Gastrocnemius medialis (tissue), 4 donors: ENCODE measurements around the gene ATF7IP2. TPM values are rescaled to one million over a fixed set of nuclear protein-coding genes. Genes with fewer than 3 reads are reported as not detected.
A peak's percentile ranks its signal among the peaks of the same experiment; 100 is the strongest.

Experiments
- ATAC-seq, 2 donors: fragments of 150-250 bp; one replicate each; pipeline ENCODE4 v1.9.1; 2016
- DNase-seq, 2 donors: peaks; one replicate each; pipeline ENCODE4 v3.0.0-alpha.2; 2019
- H3K27ac ChIP-seq, 4 donors: fragments of 200-600 bp; sonication (generic); 1 replicate in 1 of 4; 2 replicates in 3 of 4; pipeline ENCODE4 v1.5.1; 2016 to 2018; ENCODE audit warnings: mild to moderate bottlenecking in 2 of 4, moderate library complexity in 1 of 4
- H3K27me3 ChIP-seq, 3 donors: fragments of 200-600 bp; sonication (generic) in 2 of 3; 1 replicate in 1 of 3; 2 replicates in 2 of 3; pipeline versions ENCODE4 v1.5.1 to v1.6.0; 2016 to 2019; ENCODE audit warnings: mild to moderate bottlenecking in 1 of 3, moderate library complexity in 1 of 3
- H3K36me3 ChIP-seq, 2 donors: fragments of 200-600 bp; sonication (generic) in 1 of 2; one replicate each; pipeline ENCODE4 v1.5.1; 2017 to 2018
- H3K4me1 ChIP-seq, 2 donors: fragments of 200-600 bp; sonication (generic) in 1 of 2; one replicate each; pipeline ENCODE4 v1.5.1; 2016 to 2017; ENCODE audit warnings: mild to moderate bottlenecking in 2 of 2
- H3K4me3 ChIP-seq, 4 donors: fragments of 200-600 bp; sonication (generic) in 3 of 4; 1 replicate in 1 of 4; 2 replicates in 3 of 4; pipeline ENCODE4 v1.5.1; 2016 to 2019; ENCODE audit warnings: mild to moderate bottlenecking in 2 of 4
- H3K9me3 ChIP-seq, 3 donors: fragments of 200-600 bp; sonication (generic) in 2 of 3; 1 replicate in 1 of 3; 2 replicates in 2 of 3; pipeline ENCODE4 v1.5.1; 2016 to 2019
- POLR2A ChIP-seq, 2 donors: fragments of 450-650 bp; IDR thresholded peaks; one replicate each; pipeline ENCODE4 v1.6.1; 2017; ENCODE audit warnings: antibody characterized with exemption in 2 of 2, mild to moderate bottlenecking in 2 of 2, moderate library complexity in 2 of 2
- in situ Hi-C, 4 donors: fragments of 200-750 bp; cut with MboI; loops; one replicate each; pipeline versions ENCODE4 v1.15.0 to v1.8.0; 2017; ENCODE audit warnings: low sequenced_read_pairs in 4 of 4
- intact Hi-C: fragments of 100-400 bp; cut with DNase I; formaldehyde crosslinking; loops from one replicate; pipeline ENCODE4 v1.15.1; 2023; ENCODE audit warnings: low total_unique reads
- total RNA-seq, 4 donors: library from RNA; depleted of rRNA; stranded (reverse); fragments of >200 nt; gene quantifications; one replicate each; pipeline versions ENCODE4 v1.1.0 to v1.2.3, GENCODE V29; 2016
- TF ChIP-seq, protein P1 (sequence below), 5 experiments: fragments of 450-650 bp in 3 of 5; fragments of 200-600 bp in 2 of 5; sonication (generic) in 2 of 5; IDR thresholded peaks in 4 of 5; conservative IDR thresholded peaks in 1 of 5; 1 replicate in 4 of 5; 2 replicates in 1 of 5; pipeline ENCODE4 v1.5.1; 2016 to 2019; ENCODE audit warnings: antibody characterized with exemption in 5 of 5, mild to moderate bottlenecking in 3 of 5, moderate library complexity in 3 of 5

ATF7IP2 gene
- total RNA-seq, 4 donors from 2014 or later, result 0.73 to 2.5 (median 1.3) TPM

DNA sequence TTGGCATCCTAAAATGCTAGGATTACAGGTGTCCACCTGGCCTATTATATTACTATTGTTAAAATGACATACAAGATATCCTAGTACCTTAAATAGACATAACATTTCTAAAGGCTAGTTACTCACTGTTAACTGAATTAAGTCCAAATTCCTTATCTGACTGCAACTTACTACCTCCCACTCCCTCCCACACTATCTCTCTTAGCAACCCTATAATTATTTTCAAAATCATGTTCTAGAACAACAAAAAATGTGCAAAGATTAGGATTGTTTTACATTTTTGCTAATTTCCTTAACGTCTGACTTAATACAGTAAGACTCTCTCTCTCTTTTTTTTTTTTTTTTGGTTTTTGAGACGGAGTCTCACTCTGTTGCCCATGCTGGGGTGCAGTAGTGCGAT is 2.2 kb upstream of the ATF7IP2 start:
- ATAC-seq (no peak), DNase-seq (no peak)
- H3K4me3 ChIP-seq, result no peak overlapping the region
- H3K4me1 ChIP-seq, result no peaks in the 10 kb centered on the region
- H3K27me3 ChIP-seq, result peaks cover 0 to 14% (median 0%) of the 10 kb centered on the region in 3 donors
- intact Hi-C loops (no loop called here), in situ Hi-C loops (no loop called here)
- TF ChIP-seq, protein P1, sequence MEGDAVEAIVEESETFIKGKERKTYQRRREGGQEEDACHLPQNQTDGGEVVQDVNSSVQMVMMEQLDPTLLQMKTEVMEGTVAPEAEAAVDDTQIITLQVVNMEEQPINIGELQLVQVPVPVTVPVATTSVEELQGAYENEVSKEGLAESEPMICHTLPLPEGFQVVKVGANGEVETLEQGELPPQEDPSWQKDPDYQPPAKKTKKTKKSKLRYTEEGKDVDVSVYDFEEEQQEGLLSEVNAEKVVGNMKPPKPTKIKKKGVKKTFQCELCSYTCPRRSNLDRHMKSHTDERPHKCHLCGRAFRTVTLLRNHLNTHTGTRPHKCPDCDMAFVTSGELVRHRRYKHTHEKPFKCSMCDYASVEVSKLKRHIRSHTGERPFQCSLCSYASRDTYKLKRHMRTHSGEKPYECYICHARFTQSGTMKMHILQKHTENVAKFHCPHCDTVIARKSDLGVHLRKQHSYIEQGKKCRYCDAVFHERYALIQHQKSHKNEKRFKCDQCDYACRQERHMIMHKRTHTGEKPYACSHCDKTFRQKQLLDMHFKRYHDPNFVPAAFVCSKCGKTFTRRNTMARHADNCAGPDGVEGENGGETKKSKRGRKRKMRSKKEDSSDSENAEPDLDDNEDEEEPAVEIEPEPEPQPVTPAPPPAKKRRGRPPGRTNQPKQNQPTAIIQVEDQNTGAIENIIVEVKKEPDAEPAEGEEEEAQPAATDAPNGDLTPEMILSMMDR (IDR thresholded peaks at IDR 0.05 in 4 of 5, conservative IDR thresholded peaks at IDR 0.05 in 1 of 5), result no peak
- TF ChIP-seq POLR2A (IDR thresholded peaks at IDR 0.05), result no peak
- H3K36me3 ChIP-seq, result no peaks in the 10 kb centered on the region
- H3K9me3 ChIP-seq, result no peaks in the 10 kb centered on the region
- no peak overlapping the region for H3K27ac ChIP-seq

DNA sequence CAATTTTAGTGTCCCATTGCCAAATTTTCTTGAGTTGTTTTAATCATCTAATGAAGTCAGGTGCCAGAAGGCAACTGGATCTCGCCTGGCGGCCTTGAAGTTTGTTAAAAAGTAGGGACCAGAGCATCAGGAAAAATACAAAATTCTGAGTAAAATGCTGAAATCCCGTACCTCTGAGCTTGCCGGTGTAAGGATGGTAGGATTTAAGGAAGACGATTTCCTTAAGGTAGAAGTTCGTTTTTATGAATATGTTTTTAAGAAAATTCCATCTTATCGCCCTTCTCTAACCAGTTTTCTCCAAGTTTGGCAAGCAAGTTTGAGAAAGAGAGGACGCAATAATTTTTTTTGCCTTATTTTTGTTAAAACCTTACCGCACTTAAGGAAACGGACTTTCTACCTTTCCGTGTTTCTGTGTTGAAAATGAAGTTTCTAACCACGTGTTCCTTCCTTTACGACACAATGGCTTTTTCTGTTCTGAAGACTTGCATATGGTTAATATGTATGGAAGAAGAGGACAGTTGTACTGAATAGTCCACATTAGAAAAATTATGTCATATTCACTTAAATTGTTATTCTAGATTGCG is 748 bp downstream of the ATF7IP2 start:
- Histone ChIP-seq H3K27ac (peak overlapping the region; percentile 45 to 69 (median 61)), H3K27me3 (peaks cover 0 to 14% (median 0%) of the 10 kb centered on the region in 3 donors), H3K36me3 (no peaks in the 10 kb centered on the region), H3K4me1 (no peaks in the 10 kb centered on the region), H3K4me3 (peak overlapping the region; percentile 47 to 60 (median 54)), H3K9me3 (no peaks in the 10 kb centered on the region)
- TF ChIP-seq, protein P1 (IDR thresholded peaks at IDR 0.05 in 4 of 5, conservative IDR thresholded peaks at IDR 0.05 in 1 of 5), result no peak
- TF ChIP-seq POLR2A (IDR thresholded peaks at IDR 0.05), result no peak
- ATAC-seq, result no peak
- intact Hi-C loops, result no loop called here
- in situ Hi-C loops, result no loop called here
- DNase-seq, result no peak

DNA sequence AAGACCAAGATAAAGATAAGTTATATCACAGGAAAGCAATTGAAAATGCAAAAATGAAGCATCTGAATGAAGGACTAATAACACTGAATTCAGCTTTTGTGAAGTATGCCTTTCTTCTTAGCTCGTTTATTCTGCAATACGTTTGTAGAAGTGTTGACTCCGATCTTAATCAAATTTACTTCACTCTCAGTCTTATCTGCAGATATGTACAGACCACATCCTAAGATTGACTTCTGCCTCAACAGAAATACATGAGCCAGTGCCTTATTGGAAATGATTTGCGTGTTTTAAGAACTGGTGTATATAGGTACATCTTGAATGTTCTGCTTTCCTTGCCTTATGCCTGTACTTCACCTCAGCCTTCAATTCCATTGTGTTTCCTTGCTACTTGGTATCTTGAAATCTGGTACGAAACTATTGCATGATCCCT is 1.3 kb downstream of the ATF7IP2 start:
- Histone ChIP-seq H3K27ac (no peak overlapping the region), H3K4me1 (no peaks in the 10 kb centered on the region), H3K27me3 (peaks cover 0 to 14% (median 0%) of the 10 kb centered on the region in 3 donors), H3K9me3 (no peaks in the 10 kb centered on the region), H3K4me3 (peak overlapping the region in 2 of 4 donors; percentile 55 to 60), H3K36me3 (no peaks in the 10 kb centered on the region)
- in situ Hi-C loops (no loop called here), intact Hi-C loops (no loop called here)
- no peak for ATAC-seq
- no peak for DNase-seq
- TF ChIP-seq, protein P1 (IDR thresholded peaks at IDR 0.05 in 4 of 5, conservative IDR thresholded peaks at IDR 0.05 in 1 of 5), result no peak
- TF ChIP-seq POLR2A (IDR thresholded peaks at IDR 0.05), result no peak

DNA sequence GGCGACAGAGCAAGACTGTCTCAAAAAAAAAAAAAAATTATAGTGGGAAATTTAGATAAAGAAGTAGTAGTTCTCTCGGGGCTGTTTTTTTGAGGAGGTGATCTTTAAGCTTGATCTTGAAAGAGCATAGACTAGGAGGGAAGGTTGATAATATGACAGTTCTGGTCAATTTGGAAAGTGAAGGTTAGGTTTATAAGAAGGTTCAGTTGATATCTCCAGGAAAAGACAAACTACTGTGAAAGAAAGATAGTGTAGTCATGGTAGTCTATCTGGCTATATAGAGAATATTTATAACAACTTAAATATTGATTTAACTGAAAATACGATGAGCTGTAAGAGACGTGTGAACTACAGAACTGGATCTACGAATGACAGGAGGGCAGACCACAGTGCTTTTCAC is 3.1 kb downstream of the ATF7IP2 start:
- DNase-seq (no peak), ATAC-seq (no peak)
- Histone ChIP-seq H3K4me1 (no peaks in the 10 kb centered on the region), H3K27ac (no peak overlapping the region), H3K27me3 (peaks cover 0 to 14% (median 0%) of the 10 kb centered on the region in 3 donors), H3K36me3 (no peaks in the 10 kb centered on the region), H3K4me3 (no peak overlapping the region), H3K9me3 (no peaks in the 10 kb centered on the region)
- TF ChIP-seq POLR2A (IDR thresholded peaks at IDR 0.05), result no peak
- TF ChIP-seq, protein P1 (IDR thresholded peaks at IDR 0.05 in 4 of 5, conservative IDR thresholded peaks at IDR 0.05 in 1 of 5), result no peak
- intact Hi-C loops (no loop called here), in situ Hi-C loops (no loop called here)

DNA sequence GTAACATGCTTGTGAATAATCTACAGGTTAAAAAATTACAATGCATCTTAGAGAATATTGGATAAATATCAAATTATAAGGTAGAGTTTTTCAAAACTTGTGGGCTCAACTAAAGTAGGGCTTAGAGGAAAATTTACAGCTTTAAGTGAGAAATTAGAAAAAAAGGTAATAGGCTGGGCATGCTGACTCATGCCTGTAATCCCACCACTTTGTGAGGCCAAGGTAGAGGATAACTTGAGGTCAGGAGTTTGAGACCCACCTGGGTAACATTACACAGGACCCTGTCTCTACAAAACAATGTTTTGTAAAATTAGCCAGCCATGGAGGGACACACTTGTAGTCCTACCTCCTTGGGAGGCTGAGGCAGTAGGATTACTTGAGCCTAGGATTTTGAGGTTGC is 4.5 kb downstream of the ATF7IP2 start:
- ATAC-seq (no peak), DNase-seq (no peak)
- Histone ChIP-seq H3K4me1 (no peaks in the 10 kb centered on the region), H3K27me3 (peaks cover 0 to 14% (median 0%) of the 10 kb centered on the region in 3 donors), H3K4me3 (no peak overlapping the region), H3K36me3 (no peaks in the 10 kb centered on the region), H3K27ac (no peak overlapping the region), H3K9me3 (no peaks in the 10 kb centered on the region)
- intact Hi-C loops (no loop called here), in situ Hi-C loops (no loop called here)
- TF ChIP-seq, protein P1 (IDR thresholded peaks at IDR 0.05 in 4 of 5, conservative IDR thresholded peaks at IDR 0.05 in 1 of 5), result no peak
